Stimulated activated memory B cell treated with anti-CD40 and anti-IgM and Interleukin-4, amounts not matched to agents 10 μg/mL and 1 μg/mL and 100 μg/mL, for 72 hours (primary cell): ENCODE data around the gene RIT2.
"Not testable (repeated sequence)": the region's sequence is repeated elsewhere in the genome, so short reads cannot be mapped to it uniquely, and the experiment has no call there.

Experiments used
- ATAC-seq: fragments of 150-1000 bp; cut with Tn5 transposase; 2 replicates; pipeline ENCODE4 v1.10.0; 2021
- H3K27ac Mint-ChIP-seq: one replicate; pipeline ENCODE4 v1.8.0; 2022; ENCODE audit warnings: mild to moderate bottlenecking, mixed read lengths
- H3K27me3 Mint-ChIP-seq: one replicate; pipeline ENCODE4 v1.8.0; 2022; ENCODE audit warnings: mixed read lengths
- H3K36me3 Mint-ChIP-seq: one replicate; pipeline ENCODE4 v1.8.0; 2022; ENCODE audit warnings: mixed read lengths
- H3K4me1 Mint-ChIP-seq: one replicate; pipeline ENCODE4 v1.8.0; 2022; ENCODE audit warnings: mixed read lengths
- H3K4me3 Mint-ChIP-seq: one replicate; pipeline ENCODE4 v1.8.0; 2022; ENCODE audit warnings: mild to moderate bottlenecking, moderate library complexity, mixed read lengths
- H3K9me3 Mint-ChIP-seq: one replicate; pipeline ENCODE4 v1.8.0; 2022; ENCODE audit warnings: mixed read lengths

The RIT2 gene

DNA sequence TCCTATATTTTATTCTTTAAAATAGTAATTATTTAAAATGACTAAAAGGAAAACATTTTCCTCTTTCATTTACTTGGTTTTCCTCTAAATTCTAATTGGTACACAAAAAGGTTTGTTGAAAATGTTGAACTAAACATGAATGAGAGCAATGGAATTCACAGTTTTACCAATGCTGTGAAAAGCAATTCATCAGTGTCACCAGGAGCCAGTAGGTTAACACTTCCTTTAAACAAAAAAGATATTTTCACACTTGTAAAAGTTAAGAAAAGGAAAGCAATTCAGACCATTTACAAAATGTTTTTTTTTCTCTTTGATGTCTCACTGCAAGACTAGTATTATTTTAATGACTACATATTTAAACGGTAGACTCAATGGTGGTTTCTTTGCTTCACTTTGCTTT is 341.6 kb downstream of the RIT2 start:
- ATAC-seq = no peak
- H3K27me3 Mint-ChIP-seq = no peaks in the 10 kb centered on the region
- H3K36me3 Mint-ChIP-seq = no peaks in the 10 kb centered on the region
- no peak overlapping the region for H3K4me3 Mint-ChIP-seq
- H3K27ac Mint-ChIP-seq = no peak overlapping the region
- no peaks in the 10 kb centered on the region for H3K4me1 Mint-ChIP-seq
- peaks cover 4% of the 10 kb centered on the region for H3K9me3 Mint-ChIP-seq

DNA sequence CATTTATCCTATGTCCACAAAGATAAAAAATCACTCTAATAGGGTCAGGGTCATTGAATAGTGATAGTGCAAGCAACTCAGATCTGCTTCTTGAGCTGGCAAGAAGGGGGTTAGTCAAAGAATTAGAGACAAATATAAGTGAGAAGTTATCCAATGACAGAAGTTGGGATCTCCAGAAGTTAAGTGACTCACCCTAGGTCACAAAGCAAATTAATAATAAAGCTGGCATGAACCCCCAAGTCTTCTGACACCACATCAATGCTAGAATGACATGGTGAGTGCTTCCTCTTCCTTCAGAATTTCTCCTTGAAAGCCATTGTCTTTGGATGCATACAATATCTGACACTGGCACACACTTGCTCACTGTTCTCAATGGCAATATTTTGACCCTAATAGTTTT is 343.5 kb downstream of the RIT2 start:
- H3K27me3 Mint-ChIP-seq = no peaks in the 10 kb centered on the region
- H3K4me3 Mint-ChIP-seq = no peak overlapping the region
- H3K27ac Mint-ChIP-seq = no peak overlapping the region
- H3K9me3 Mint-ChIP-seq = peaks cover 7% of the 10 kb centered on the region
- H3K4me1 Mint-ChIP-seq = no peaks in the 10 kb centered on the region
- ATAC-seq = no peak
- H3K36me3 Mint-ChIP-seq = no peaks in the 10 kb centered on the region

DNA sequence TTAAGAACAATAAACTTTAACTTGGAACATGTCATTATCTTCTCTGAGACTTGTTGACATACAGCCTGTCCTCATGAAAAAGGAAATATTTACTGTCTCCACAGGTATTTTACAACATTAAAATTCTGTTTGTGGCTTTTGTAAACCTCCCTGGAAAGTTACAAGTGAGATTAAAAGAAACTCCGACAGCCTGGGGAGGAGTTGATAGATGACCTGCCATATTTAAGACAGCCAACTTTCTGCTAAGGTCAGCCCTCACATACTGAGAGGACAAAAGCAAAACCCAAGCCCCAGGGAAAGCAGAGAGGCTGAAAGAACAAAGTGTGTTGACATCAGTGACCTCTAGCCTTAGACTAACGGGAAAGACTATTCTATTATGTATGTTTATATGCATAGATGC is 350.2 kb downstream of the RIT2 start:
- Mint-ChIP-seq H3K27ac (no peak overlapping the region), H3K36me3 (no peaks in the 10 kb centered on the region), H3K9me3 (peaks cover 6% of the 10 kb centered on the region), H3K4me3 (no peak overlapping the region), H3K27me3 (no peaks in the 10 kb centered on the region), H3K4me1 (no peaks in the 10 kb centered on the region)
- no peak for ATAC-seq

DNA sequence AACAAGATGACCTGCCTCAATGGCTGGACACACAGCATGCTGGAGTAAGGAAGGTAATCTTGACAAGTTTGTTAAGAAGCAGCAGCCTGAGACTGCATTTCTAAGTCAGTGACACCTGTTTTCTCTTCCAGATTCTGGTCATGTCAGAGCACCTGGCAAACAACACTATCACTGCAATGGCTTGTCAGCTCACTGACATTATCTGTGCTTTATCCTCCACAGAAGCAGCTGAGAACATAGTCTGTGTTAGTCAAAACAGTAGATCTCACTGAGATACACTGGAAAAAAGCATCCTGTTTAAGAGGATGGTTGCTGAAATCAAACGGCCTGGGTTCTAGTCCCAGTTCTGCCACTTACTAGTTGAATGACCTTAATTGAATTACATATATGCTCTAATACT is 355.2 kb downstream of the RIT2 start:
- Mint-ChIP-seq H3K4me1 (no peaks in the 10 kb centered on the region), H3K9me3 (no peaks in the 10 kb centered on the region), H3K36me3 (no peaks in the 10 kb centered on the region), H3K27ac (no peak overlapping the region), H3K4me3 (no peak overlapping the region), H3K27me3 (no peaks in the 10 kb centered on the region)
- no peak for ATAC-seq

DNA sequence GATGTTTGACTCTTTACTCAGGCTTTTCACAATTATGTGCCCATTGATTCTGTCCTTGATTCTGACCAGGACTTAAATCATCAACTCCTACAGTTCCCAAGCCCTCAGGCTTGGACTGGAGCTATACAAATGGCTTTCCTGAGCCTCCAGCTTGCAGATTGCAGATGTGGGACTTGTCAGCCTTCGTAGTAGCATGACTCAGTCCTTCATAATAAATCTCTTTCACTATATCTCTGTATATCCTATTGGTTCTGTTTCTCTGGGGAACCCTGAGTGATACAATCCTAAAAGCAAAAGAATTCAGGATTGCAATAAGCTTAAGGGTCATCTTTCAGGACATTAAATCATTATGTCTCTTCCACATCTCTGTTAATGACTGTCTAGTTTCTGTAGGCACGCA is 356.6 kb downstream of the RIT2 start:
- no peak for ATAC-seq
- H3K27ac Mint-ChIP-seq = no peak overlapping the region
- H3K36me3 Mint-ChIP-seq = no peaks in the 10 kb centered on the region
- H3K27me3 Mint-ChIP-seq = no peaks in the 10 kb centered on the region
- no peaks in the 10 kb centered on the region for H3K4me1 Mint-ChIP-seq
- no peak overlapping the region for H3K4me3 Mint-ChIP-seq
- no peaks in the 10 kb centered on the region for H3K9me3 Mint-ChIP-seq

DNA sequence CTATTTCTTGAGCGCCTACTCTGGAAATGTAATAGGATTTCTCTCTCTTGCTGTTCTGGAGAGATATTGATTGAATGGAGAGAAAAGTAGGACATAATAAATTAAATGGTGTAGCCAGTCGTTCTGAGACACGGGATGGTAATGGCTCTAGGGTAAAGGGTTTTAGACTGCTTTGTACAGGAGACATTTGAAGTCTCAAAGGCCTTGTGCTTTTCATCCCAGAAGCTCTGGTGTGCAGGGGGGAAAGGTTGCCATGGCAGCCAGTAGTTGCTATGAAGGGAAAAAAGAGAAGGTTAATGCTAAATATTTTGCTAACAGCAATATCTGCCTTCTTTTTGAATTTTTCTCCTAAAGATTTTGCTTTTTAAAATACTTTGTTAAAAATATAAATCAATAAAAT is 359.3 kb downstream of the RIT2 start:
- Mint-ChIP-seq H3K4me3 (no peak overlapping the region), H3K27ac (no peak overlapping the region), H3K9me3 (no peaks in the 10 kb centered on the region), H3K4me1 (no peaks in the 10 kb centered on the region), H3K36me3 (no peaks in the 10 kb centered on the region), H3K27me3 (no peaks in the 10 kb centered on the region)
- ATAC-seq = no peak

DNA sequence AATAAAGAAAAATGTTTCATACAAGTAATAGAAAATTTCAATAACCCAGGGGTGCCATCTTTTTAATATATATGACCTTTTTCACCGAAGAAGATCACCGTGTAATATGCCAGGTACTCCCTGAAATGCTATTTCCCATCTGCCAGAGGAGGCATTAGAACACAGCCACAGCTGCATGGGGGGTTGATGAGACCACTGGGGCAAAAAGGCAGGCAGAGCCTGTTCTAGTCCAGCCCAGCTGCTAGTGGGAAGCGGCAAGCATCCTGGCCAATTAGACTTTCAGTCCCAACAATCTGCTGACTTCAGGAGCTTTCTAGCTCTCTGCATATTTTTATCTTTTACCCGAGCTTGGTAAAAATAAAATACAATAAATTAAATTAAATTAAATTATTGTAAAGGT is 362.6 kb downstream of the RIT2 start:
- no peak for ATAC-seq
- Mint-ChIP-seq H3K36me3 (no peaks in the 10 kb centered on the region), H3K27me3 (no peaks in the 10 kb centered on the region), H3K4me1 (no peaks in the 10 kb centered on the region), H3K27ac (no peak overlapping the region), H3K4me3 (no peak overlapping the region), H3K9me3 (no peaks in the 10 kb centered on the region)

DNA sequence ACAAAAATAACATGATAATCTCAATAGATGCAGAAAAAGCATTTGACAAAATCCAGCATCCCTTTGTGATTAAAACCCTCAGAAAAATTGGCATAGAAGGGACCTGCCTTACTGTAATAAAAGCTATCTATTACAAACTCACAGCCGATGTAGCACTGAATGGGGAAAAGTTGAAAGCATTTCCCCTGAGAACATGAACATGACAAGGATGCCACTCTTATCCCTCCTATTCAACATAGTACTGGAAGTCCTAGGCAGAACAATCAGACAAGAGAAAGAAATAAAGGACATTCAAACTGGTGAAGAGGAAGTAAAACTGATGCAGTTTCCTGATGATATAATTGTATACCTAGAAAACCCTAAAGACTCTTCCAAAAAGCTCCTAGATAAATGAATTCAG is 368.7 kb downstream of the RIT2 start:
- no peaks in the 10 kb centered on the region for H3K36me3 Mint-ChIP-seq
- H3K4me3 Mint-ChIP-seq = no peak overlapping the region

DNA sequence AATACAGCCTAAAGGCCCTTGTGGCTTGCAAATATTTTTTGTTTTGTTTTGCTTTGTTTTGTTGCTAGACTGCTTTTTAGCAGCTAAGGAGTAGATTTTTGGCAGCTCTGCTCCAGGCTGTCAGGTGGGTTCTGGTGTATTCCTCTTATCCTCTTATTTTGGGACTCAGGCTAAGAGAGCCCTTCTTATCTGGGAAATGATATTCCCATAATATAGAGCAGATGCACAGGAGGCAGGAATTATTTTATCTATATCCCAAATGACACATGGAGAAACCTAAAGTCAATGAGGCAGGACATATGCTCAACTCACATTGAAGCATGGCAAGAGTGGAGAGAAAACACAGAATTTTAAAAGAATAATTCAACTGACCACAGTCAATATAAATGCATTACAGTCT is 369.6 kb downstream of the RIT2 start:
- Mint-ChIP-seq H3K27ac (no peak overlapping the region), H3K9me3 (no peaks in the 10 kb centered on the region), H3K27me3 (no peaks in the 10 kb centered on the region), H3K36me3 (no peaks in the 10 kb centered on the region), H3K4me1 (no peaks in the 10 kb centered on the region), H3K4me3 (no peak overlapping the region)
- ATAC-seq = no peak

More for the DNA sequence above, 368.7 kb downstream of the RIT2 start:
- Mint-ChIP-seq H3K4me1 (no peaks in the 10 kb centered on the region), H3K27me3 (no peaks in the 10 kb centered on the region), H3K9me3 (no peaks in the 10 kb centered on the region), H3K27ac (no peak overlapping the region)
- no peak for ATAC-seq

DNA sequence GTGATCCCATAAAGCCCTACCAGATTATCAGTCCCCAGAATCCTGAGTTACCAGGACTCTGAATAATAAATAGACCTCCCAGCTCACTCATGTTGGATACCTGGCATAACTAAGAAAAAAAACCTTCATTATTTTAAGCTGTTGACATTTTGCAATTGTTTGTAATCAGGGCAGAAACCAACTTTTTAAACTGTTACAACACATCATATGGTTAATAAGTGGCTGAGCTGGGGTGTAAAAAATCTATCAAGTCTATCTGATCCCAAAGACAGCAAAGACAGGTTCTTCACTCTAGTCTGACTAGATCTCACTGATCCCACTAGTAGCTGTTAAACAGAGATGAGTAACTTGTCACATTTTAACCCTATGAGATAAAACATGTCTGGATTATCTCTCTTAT is 370.3 kb downstream of the RIT2 start:
- Mint-ChIP-seq H3K9me3 (no peaks in the 10 kb centered on the region), H3K4me1 (no peaks in the 10 kb centered on the region), H3K27me3 (no peaks in the 10 kb centered on the region), H3K36me3 (no peaks in the 10 kb centered on the region), H3K4me3 (no peak overlapping the region), H3K27ac (no peak overlapping the region)
- ATAC-seq = no peak

DNA sequence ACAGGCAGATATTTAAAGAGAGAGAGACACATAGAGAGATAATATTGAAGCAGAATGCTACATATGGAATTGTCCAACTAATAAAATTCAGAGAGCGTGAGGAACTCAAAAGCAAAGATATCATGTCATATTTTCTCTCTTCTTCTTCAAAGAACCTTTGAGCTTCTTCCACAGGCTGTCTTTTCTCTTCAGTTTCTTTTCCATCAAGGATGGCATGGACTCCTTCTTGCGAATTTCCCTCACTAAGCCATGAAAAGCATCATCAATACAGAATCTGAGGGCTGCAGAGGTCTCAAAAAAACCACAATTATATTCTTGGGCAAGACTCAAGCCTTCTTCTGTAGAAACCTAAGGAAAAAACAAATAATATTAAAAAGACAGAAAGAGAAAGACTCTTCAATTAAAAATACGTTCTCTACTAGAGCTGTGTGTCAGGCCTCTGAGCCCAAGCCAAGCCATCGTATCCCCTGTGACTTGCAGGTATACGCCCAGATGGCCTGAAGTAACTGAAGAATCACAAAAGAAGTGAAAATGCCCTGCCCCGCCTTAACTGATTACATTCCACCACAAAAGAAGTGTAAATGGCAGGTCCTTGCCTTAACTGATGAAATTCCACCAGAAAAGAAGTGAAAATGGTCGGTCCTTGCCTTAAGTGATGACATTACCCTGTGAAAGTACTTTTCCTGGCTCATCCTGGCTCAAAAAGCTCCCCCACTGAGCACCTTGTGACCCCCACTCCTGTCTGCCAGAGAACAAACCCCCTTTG is 371.9 kb downstream of the RIT2 start:
- H3K4me3 Mint-ChIP-seq = no peak overlapping the region
- no peak overlapping the region for H3K27ac Mint-ChIP-seq
- H3K4me1 Mint-ChIP-seq = no peaks in the 10 kb centered on the region
- no peaks in the 10 kb centered on the region for H3K9me3 Mint-ChIP-seq
- no peak for ATAC-seq
- H3K36me3 Mint-ChIP-seq = no peaks in the 10 kb centered on the region
- no peaks in the 10 kb centered on the region for H3K27me3 Mint-ChIP-seq

DNA sequence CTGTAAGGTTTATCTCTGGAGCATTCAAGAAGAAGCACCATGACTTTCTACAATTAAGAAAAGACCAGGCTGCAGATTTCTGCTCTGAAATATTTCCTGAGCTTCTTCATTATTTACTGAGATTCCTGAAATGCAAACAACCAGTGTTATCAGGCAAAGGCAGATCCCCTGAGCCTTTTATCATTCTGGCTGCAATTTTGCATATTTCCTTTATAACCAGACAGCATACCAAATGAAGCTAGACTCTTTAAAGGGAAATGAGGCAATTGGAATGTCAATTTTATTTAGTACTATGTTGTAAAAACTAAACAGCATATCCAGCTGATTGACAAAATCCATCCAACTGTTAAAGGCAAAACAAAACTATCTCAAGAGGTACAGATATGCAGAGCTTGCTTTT is 372.5 kb downstream of the RIT2 start:
- H3K9me3 Mint-ChIP-seq = no peaks in the 10 kb centered on the region
- ATAC-seq = no peak

DNA sequence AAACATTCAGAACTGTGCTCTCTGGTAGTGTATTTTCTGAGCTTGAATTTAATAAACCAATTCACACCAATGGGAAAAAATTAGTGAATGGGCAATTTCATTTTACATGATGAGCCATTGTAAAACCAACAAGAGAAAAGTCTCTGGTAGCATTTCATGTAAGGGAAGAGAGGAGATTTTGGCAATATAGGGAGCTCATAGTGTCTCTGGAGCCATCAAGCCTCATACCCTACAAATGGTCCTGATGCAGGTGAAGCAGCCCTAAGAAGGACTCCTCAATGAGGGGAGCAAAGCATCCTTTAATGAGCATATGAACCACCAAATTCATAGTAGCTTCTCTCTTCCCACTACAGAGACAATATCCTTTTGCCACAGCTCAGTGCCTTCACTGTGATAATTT is 373.0 kb downstream of the RIT2 start:
- no peaks in the 10 kb centered on the region for H3K4me1 Mint-ChIP-seq
- no peaks in the 10 kb centered on the region for H3K36me3 Mint-ChIP-seq
- no peak overlapping the region for H3K27ac Mint-ChIP-seq
- H3K9me3 Mint-ChIP-seq = no peaks in the 10 kb centered on the region
- no peak overlapping the region for H3K4me3 Mint-ChIP-seq
- no peak for ATAC-seq
- no peaks in the 10 kb centered on the region for H3K27me3 Mint-ChIP-seq

More for the DNA sequence above, 372.5 kb downstream of the RIT2 start:
- H3K4me1 Mint-ChIP-seq = no peaks in the 10 kb centered on the region
- H3K36me3 Mint-ChIP-seq = no peaks in the 10 kb centered on the region
- H3K27ac Mint-ChIP-seq = no peak overlapping the region
- H3K27me3 Mint-ChIP-seq = no peaks in the 10 kb centered on the region
- no peak overlapping the region for H3K4me3 Mint-ChIP-seq

DNA sequence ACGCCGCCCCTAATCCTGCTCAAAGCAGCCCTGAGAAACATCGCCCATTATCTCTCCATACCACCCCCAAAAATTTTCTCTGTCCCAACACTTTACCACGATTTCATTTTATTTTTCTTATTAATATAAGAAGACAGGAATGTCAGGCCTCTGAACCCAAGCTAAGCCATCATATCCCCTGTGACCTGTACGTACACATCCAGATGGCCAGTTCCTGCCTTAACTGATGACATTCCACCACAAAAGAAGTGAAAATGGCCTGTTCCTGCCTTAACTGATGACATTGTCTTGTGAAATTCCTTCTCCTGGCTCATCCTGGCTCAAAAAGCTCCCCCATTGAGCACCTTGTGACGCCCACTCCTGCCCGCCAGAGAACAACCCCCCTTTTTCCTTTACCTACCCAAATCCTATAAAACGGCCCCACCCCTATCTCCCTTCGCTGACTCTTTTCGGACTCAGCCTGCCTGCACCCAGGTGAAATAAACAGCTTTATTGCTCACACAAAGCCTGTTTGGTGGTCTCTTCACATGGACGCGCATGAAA is 373.6 kb downstream of the RIT2 start:
- H3K4me3 Mint-ChIP-seq, H3K36me3 Mint-ChIP-seq, H3K27me3 Mint-ChIP-seq, ATAC-seq, H3K4me1 Mint-ChIP-seq, H3K9me3 Mint-ChIP-seq, H3K27ac Mint-ChIP-seq: not testable (repeated sequence)

DNA sequence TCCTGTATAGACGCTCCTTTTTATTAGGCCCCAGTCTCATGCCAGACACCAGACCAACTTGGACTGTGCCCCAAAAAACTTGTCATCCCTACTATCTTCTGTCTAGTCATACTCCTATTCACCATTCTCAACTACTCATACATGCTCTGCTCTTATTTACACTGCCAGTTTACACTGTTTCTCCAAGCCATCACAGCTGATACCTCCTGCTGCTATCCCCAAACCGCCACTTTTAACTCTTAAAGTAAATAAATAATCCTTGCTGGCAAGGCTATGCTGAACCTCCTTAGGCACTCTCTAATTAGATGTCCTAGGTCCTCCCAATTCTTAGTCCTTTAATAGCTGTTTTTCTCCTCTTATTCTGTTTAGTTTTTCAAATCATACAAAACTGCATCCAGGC is 374.2 kb downstream of the RIT2 start:
- H3K4me3 Mint-ChIP-seq, H3K36me3 Mint-ChIP-seq, H3K27me3 Mint-ChIP-seq, ATAC-seq, H3K9me3 Mint-ChIP-seq, H3K27ac Mint-ChIP-seq, H3K4me1 Mint-ChIP-seq: not testable (repeated sequence)

DNA sequence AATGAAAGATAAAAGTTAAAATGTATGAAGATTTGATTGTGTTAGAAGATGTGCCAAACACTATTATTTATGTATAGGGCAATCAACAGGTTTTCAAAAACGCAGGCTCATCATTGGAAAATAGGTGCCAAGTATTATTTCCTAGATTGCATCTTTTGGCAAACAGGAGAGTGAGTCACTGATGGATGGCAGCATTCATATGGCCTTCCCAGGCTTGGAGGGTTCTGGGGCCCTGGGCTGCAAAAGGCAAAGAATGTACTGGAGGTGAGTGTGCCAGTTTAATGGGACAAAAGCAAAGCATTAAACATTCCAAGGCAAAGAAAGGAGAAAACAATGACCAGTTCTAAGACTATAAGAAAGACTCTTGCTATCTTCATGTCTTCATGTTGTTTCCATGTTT is 379.4 kb downstream of the RIT2 start:
- no peak for ATAC-seq
- Mint-ChIP-seq H3K27me3 (no peaks in the 10 kb centered on the region), H3K4me3 (no peak overlapping the region), H3K4me1 (no peaks in the 10 kb centered on the region), H3K9me3 (no peaks in the 10 kb centered on the region), H3K27ac (no peak overlapping the region), H3K36me3 (no peaks in the 10 kb centered on the region)
